Transverse colon (tissue), 4 donors: ENCODE data around the gene CPZ. TPM values are rescaled to one million over a fixed set of nuclear protein-coding genes. Genes with fewer than 3 reads are reported as not detected.

ENCODE experiments used
- DNase-seq: peaks from one replicate; pipeline ENCODE4 v3.0.0-alpha.2; 2019
- H3K27ac ChIP-seq, 4 donors: fragments of 200-600 bp; sonication (generic); 2 replicates each; pipeline ENCODE4 v1.5.1; 2016 to 2018; ENCODE audit warnings: inconsistent platforms in 4 of 4
- H3K27me3 ChIP-seq: fragments of 200-600 bp; sonication (generic); 2 replicates; pipeline ENCODE4 v1.5.1; 2017; ENCODE audit warnings: inconsistent platforms
- H3K36me3 ChIP-seq, 4 donors: fragments of 200-600 bp; sonication (generic); 2 replicates each; pipeline ENCODE4 v1.5.1; 2017 to 2019; ENCODE audit warnings: inconsistent platforms in 4 of 4
- H3K4me1 ChIP-seq, 4 donors: fragments of 200-600 bp; sonication (generic); 2 replicates each; pipeline ENCODE4 v1.5.1; 2017 to 2020; ENCODE audit warnings: inconsistent platforms in 4 of 4
- H3K4me3 ChIP-seq, 4 donors: fragments of 200-600 bp; sonication (generic); 1 replicate in 1 of 4; 2 replicates in 3 of 4; pipeline versions ENCODE4 v1.5.1 to v1.6.1; 2017 to 2019; ENCODE audit warnings: inconsistent platforms in 4 of 4
- H3K9me3 ChIP-seq, 2 donors: fragments of 200-600 bp; sonication (generic); 2 replicates each; pipeline ENCODE4 v1.5.1; 2017 to 2019; ENCODE audit warnings: inconsistent platforms in 2 of 2
- EP300 ChIP-seq: sonication (generic); formaldehyde crosslinking; IDR thresholded peaks from one replicate; pipeline ENCODE4 v1.6.1; 2017; ENCODE audit warnings: antibody characterized with exemption, low read depth
- POLR2A ChIP-seq: fragments of 450-650 bp; IDR thresholded peaks from one replicate; pipeline ENCODE4 v1.6.1; 2016; ENCODE audit warnings: antibody characterized with exemption, mild to moderate bottlenecking, moderate library complexity
- POLR2AphosphoS5 ChIP-seq, 3 donors: sonication (generic); formaldehyde crosslinking; IDR thresholded peaks; one replicate each; pipeline ENCODE4 v1.6.1; 2016; ENCODE audit warnings: antibody characterized with exemption in 3 of 3
- WGBS, 2 donors: methylation state at CpG; one replicate each; pipeline ENCODE4 v1.1.5; 2018; ENCODE audit warnings: low coverage in 1 of 2; 5-methylcytosine and 5-hydroxymethylcytosine counted together
- in situ Hi-C, 4 donors: fragments of 200-750 bp; cut with MboI; loops; one replicate each; pipeline versions ENCODE4 v1.15.0 to v1.15.1; 2017; ENCODE audit warnings: low sequenced_read_pairs in 3 of 4, low pct_ligation_motif_present in 1 of 4, low pct_unique_long_range_greater_than_20kb in 1 of 4
- intact Hi-C: fragments of 100-400 bp; cut with DNase I; formaldehyde crosslinking; loops from one replicate; pipeline ENCODE4 v1.15.1; 2023; ENCODE audit warnings: low total_unique reads
- total RNA-seq, 4 donors: library from RNA; depleted of rRNA; stranded (reverse); fragments of >200 nt; gene quantifications; one replicate each; pipeline ENCODE4 v1.1.0, GENCODE V29; 2016
- TF ChIP-seq, protein P1 (sequence below), 5 experiments: fragments of 200-600 bp in 3 of 5; fragments of 450-650 bp in 2 of 5; sonication (generic) in 3 of 5; IDR thresholded peaks; 1 replicate in 2 of 5; 2 replicates in 3 of 5; pipeline ENCODE4 v1.5.1; 2016 to 2017; ENCODE audit warnings: antibody characterized with exemption in 5 of 5, inconsistent platforms in 3 of 5, mild to moderate bottlenecking in 2 of 5, moderate library complexity in 1 of 5

The CPZ gene
- total RNA-seq, 4 donors from 2014 or later, result 0.96 to 2.1 TPM; not detected in 2

GRCh38 chr4:8544741-8545438, 47.7 kb upstream of the CPZ start:
- Histone ChIP-seq H3K4me3 (no peak overlapping the region), H3K27ac (no peak overlapping the region), H3K36me3 (no peaks in the 10 kb centered on the region), H3K9me3 (no peaks in the 10 kb centered on the region), H3K27me3 (no peaks in the 10 kb centered on the region), H3K4me1 (no peaks in the 10 kb centered on the region)
- DNase-seq, result no peak
- intact Hi-C loops, result no loop called here
- in situ Hi-C loops, result no loop called here
- 72 to 88% methylated on average over 9 to 32 of the region's 32 CpGs for WGBS, 2 donors
- TF ChIP-seq EP300 (no peak), POLR2A (no peak), POLR2AphosphoS5 (IDR thresholded peaks at IDR 0.05) (no peak)
- TF ChIP-seq, protein P1, sequence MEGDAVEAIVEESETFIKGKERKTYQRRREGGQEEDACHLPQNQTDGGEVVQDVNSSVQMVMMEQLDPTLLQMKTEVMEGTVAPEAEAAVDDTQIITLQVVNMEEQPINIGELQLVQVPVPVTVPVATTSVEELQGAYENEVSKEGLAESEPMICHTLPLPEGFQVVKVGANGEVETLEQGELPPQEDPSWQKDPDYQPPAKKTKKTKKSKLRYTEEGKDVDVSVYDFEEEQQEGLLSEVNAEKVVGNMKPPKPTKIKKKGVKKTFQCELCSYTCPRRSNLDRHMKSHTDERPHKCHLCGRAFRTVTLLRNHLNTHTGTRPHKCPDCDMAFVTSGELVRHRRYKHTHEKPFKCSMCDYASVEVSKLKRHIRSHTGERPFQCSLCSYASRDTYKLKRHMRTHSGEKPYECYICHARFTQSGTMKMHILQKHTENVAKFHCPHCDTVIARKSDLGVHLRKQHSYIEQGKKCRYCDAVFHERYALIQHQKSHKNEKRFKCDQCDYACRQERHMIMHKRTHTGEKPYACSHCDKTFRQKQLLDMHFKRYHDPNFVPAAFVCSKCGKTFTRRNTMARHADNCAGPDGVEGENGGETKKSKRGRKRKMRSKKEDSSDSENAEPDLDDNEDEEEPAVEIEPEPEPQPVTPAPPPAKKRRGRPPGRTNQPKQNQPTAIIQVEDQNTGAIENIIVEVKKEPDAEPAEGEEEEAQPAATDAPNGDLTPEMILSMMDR (IDR thresholded peaks at IDR 0.05), result no peak

GRCh38 chr4:8545439-8545765, 47.2 kb upstream of the CPZ start:
- in situ Hi-C loops, result no loop called here
- intact Hi-C loops, result no loop called here

DNA sequence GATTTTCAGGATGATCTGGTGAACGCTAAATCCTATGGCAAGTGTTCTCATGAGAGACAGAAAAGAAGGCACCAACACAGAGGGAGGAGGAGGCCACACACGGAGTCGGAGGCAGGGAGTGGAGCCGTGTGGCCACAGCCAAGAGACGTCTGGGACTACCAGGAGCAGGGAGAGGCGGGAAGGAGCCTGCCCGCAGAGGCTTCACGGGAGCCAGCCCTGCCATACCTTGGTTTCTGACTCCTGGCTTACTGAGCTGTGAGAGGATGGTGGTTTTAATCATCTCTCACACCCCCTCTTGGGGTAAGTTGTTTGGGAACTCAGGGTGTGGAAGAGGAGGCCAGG, 45.8 kb upstream of the CPZ start:
- Histone ChIP-seq H3K9me3 (no peaks in the 10 kb centered on the region), H3K36me3 (no peaks in the 10 kb centered on the region), H3K4me3 (no peak overlapping the region), H3K27ac (no peak overlapping the region), H3K4me1 (no peaks in the 10 kb centered on the region), H3K27me3 (no peaks in the 10 kb centered on the region)
- 57 to 70% methylated on average over 4 to 8 of the region's 8 CpGs for WGBS, 2 donors
- in situ Hi-C loops, result no loop called here
- intact Hi-C loops, result no loop called here
- no peak for DNase-seq
- TF ChIP-seq EP300 (no peak), POLR2A (no peak), POLR2AphosphoS5 (IDR thresholded peaks at IDR 0.05) (no peak)
- TF ChIP-seq, protein P1 (IDR thresholded peaks at IDR 0.05), result no peak

More at GRCh38 chr4:8545439-8545765, 47.2 kb upstream of the CPZ start:
- no peak overlapping the region for H3K4me3 ChIP-seq
- no peaks in the 10 kb centered on the region for H3K4me1 ChIP-seq
- no peak for DNase-seq
- TF ChIP-seq POLR2A, result no peak
- H3K27me3 ChIP-seq, result no peaks in the 10 kb centered on the region
- H3K36me3 ChIP-seq, result no peaks in the 10 kb centered on the region
- no peak overlapping the region for H3K27ac ChIP-seq
- WGBS, 2 donors, result 73 to 87% methylated on average over 9 of the region's 9 CpGs
- no peaks in the 10 kb centered on the region for H3K9me3 ChIP-seq

- 50 to 60% methylated on average over 2 to 16 of the region's 16 CpGs for WGBS, 2 donors
- TF ChIP-seq EP300 (no peak), POLR2AphosphoS5 (IDR thresholded peaks at IDR 0.05) (no peak), POLR2A (no peak)
- TF ChIP-seq, protein P1 (IDR thresholded peaks at IDR 0.05), result peak; percentile 6 to 45 (median 39)
- H3K4me1 ChIP-seq, result no peaks in the 10 kb centered on the region
- no peak for DNase-seq
- no peaks in the 10 kb centered on the region for H3K27me3 ChIP-seq
- H3K9me3 ChIP-seq, result no peaks in the 10 kb centered on the region
- H3K4me3 ChIP-seq, result no peak overlapping the region
- no peaks in the 10 kb centered on the region for H3K36me3 ChIP-seq
- intact Hi-C loops (no loop called here), in situ Hi-C loops (no loop called here)
- no peak overlapping the region for H3K27ac ChIP-seq
These were observed 45.3 kb upstream of the CPZ start for GRCh38 chr4:8547108-8547911.
